T-helper 9 cell (primary cell): ENCODE results near the gene TMEFF1.

ENCODE experiments used
- DNase-seq: peaks from one replicate; pipeline ENCODE4 v3.0.0-alpha.2; 2020

Gene TMEFF1

GRCh38 chr9:100626949-100627348 is 154.0 kb downstream of the TMEFF1 start:
- no peak for DNase-seq
